ENCODE results near the gene PPARD. TPM values are rescaled to one million over a fixed set of nuclear protein-coding genes. Genes with fewer than 3 reads are reported as not detected.

The PPARD gene
- total RNA-seq, 1 experiment from 2014 or later, result 13.8 TPM

- BruUV-seq (replicated peaks), result no TSS peak
- DNase-seq (ENCODE audit: low spot score), result no peak
- Histone ChIP-seq H3K36me3 (ENCODE audit: insufficient read depth, low read length, poor library complexity, severe bottlenecking) (no peaks in the 10 kb centered on the region), H3K27me3 (replicated peaks; ENCODE audit: insufficient read depth, low read depth, low read length, poor library complexity) (peaks cover 18% of the 10 kb centered on the region), H3K9me3 (ENCODE audit: low read depth, low read length, poor library complexity, severe bottlenecking) (no peaks in the 10 kb centered on the region), H3K4me3 (ENCODE audit: low read depth, low read length, poor library complexity, severe bottlenecking) (no peak overlapping the region), H3K27ac (ENCODE audit: low read depth, low read length, poor library complexity, severe bottlenecking) (no peak overlapping the region), H3K4me1 (ENCODE audit: insufficient read depth, low read length, poor library complexity, severe bottlenecking) (no peaks in the 10 kb centered on the region)
- TF ChIP-seq CTCF (conservative IDR thresholded peaks at IDR 0.05; ENCODE audit: low read depth, low read length) (no peak), EZH2 (IDR thresholded peaks at IDR 0.05; ENCODE audit: borderline replicate concordance, low read depth, low read length, poor library complexity, severe bottlenecking) (no peak)
- intact Hi-C loops (cut with micrococcal nuclease; ENCODE audit: unreplicated experiment), result no loop called here
- ChIA-PET CTCF (interaction anchor here (0.6 to 0.8 kb wide), 2 partner anchors 130 to 231 kb away, joined by 3 to 4 read pairs; no protein-coding TSS in a partner anchor), POLR2A (ENCODE audit: low non-redundant PET) (no interaction called here)
Measured at GRCh38 chr6:35320031-35320410, 22.3 kb upstream of the PPARD start.

DNA sequence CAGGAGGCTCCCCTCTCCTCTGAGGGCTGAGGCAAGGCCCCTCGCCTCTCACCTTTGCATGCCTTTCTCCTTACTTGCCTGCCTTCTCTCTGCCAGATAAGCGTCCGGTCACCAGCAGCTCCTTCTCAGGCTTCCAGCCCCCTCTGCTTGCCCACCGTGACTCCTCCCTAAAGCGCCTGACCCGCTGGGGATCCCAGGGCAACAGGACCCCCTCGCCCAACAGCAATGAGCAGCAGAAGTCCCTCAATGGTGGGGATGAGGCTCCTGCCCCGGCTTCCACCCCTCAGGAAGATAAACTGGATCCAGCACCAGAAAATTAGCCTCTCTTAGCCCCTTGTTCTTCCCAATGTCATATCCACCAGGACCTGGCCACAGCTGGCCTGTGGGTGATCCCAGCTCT is 21.3 kb upstream of the PPARD start:
- DNase-seq (ENCODE audit: low spot score), result no peak
- H3K4me1 ChIP-seq (ENCODE audit: insufficient read depth, low read length, poor library complexity, severe bottlenecking), result no peaks in the 10 kb centered on the region
- H3K27me3 ChIP-seq (replicated peaks; ENCODE audit: insufficient read depth, low read depth, low read length, poor library complexity), result peaks cover 17% of the 10 kb centered on the region
- H3K36me3 ChIP-seq (ENCODE audit: insufficient read depth, low read length, poor library complexity, severe bottlenecking), result no peaks in the 10 kb centered on the region
- POLR2A ChIA-PET (ENCODE audit: low non-redundant PET), result no interaction called here
- H3K9me3 ChIP-seq (ENCODE audit: low read depth, low read length, poor library complexity, severe bottlenecking), result no peaks in the 10 kb centered on the region
- no peak for TF ChIP-seq EZH2 (IDR thresholded peaks at IDR 0.05; ENCODE audit: borderline replicate concordance, low read depth, low read length, poor library complexity, severe bottlenecking)
- TF ChIP-seq CTCF (conservative IDR thresholded peaks at IDR 0.05; ENCODE audit: low read depth, low read length), result no peak
- BruUV-seq (replicated peaks), result no TSS peak
- CTCF ChIA-PET, result no interaction called here
- intact Hi-C loops (cut with micrococcal nuclease; ENCODE audit: unreplicated experiment), result no loop called here
- H3K4me3 ChIP-seq (ENCODE audit: low read depth, low read length, poor library complexity, severe bottlenecking), result no peak overlapping the region
- no peak overlapping the region for H3K27ac ChIP-seq (ENCODE audit: low read depth, low read length, poor library complexity, severe bottlenecking)

GRCh38 chr6:35327349-35328027 is 14.9 kb upstream of the PPARD start:
- DNase-seq (ENCODE audit: low spot score), result peak; percentile 68
- CTCF ChIA-PET, result no interaction called here
- peaks cover 4% of the 10 kb centered on the region for H3K9me3 ChIP-seq (ENCODE audit: low read depth, low read length, poor library complexity, severe bottlenecking)
- H3K36me3 ChIP-seq (ENCODE audit: insufficient read depth, low read length, poor library complexity, severe bottlenecking), result no peaks in the 10 kb centered on the region
- intact Hi-C loops (cut with micrococcal nuclease; ENCODE audit: unreplicated experiment), result no loop called here
- no peaks in the 10 kb centered on the region for H3K27me3 ChIP-seq (replicated peaks; ENCODE audit: insufficient read depth, low read depth, low read length, poor library complexity)
- no peak for TF ChIP-seq EZH2 (IDR thresholded peaks at IDR 0.05; ENCODE audit: borderline replicate concordance, low read depth, low read length, poor library complexity, severe bottlenecking)
- peak; percentile 65 for TF ChIP-seq CTCF (conservative IDR thresholded peaks at IDR 0.05; ENCODE audit: low read depth, low read length)
- POLR2A ChIA-PET (ENCODE audit: low non-redundant PET), result no interaction called here
- H3K4me1 ChIP-seq (ENCODE audit: insufficient read depth, low read length, poor library complexity, severe bottlenecking), result no peaks in the 10 kb centered on the region
- H3K27ac ChIP-seq (ENCODE audit: low read depth, low read length, poor library complexity, severe bottlenecking), result no peak overlapping the region
- BruUV-seq (replicated peaks), result no TSS peak
- no peak overlapping the region for H3K4me3 ChIP-seq (ENCODE audit: low read depth, low read length, poor library complexity, severe bottlenecking)

All from A673 (cell line).